Measurements from ENCODE around the gene MSANTD2. TPM values are rescaled to one million over a fixed set of nuclear protein-coding genes. Genes with fewer than 3 reads are reported as not detected.

The MSANTD2 gene
- total and polyA plus RNA-seq, 9 of the 15 experiments (the other 6 are each of a cell fraction or from before 2014, with no cell fraction given) = 1.3 to 9.9 (median 5.3) TPM

GRCh38 chr11:124762624-124763155 is 37.5 kb downstream of the MSANTD2 start (continued):
- TF ChIP-seq GTF3C2 (IDR thresholded peaks at IDR 0.05; ENCODE audit: borderline replicate concordance, extremely low read depth, insufficient read length) = no peak
- no peak for TF ChIP-seq KHSRP (IDR thresholded peaks at IDR 0.05)
- TF ChIP-seq HNRNPK (IDR thresholded peaks at IDR 0.05; ENCODE audit: low read depth, low read length, poor library complexity, severe bottlenecking) = no peak
- no peak for TF ChIP-seq POLR2AphosphoS2 (IDR thresholded peaks at IDR 0.05; ENCODE audit: low read length)
- TF ChIP-seq PREB (CRISPR knock-in tag; IDR thresholded peaks at IDR 0.05) = 0 out of 2 replicates have a peak, but pooled peaks have one; percentile 74
- TF ChIP-seq HNRNPLL (IDR thresholded peaks at IDR 0.05; ENCODE audit: low read depth, low read length, poor library complexity, severe bottlenecking) = no peak
- no peak for TF ChIP-seq PHB2 (IDR thresholded peaks at IDR 0.05; ENCODE audit: low read depth)
- TF ChIP-seq ZNF766 (CRISPR knock-in tag; conservative IDR thresholded peaks at IDR 0.05) = no peak
- no peak for TF ChIP-seq STAT6 (CRISPR knock-in tag; IDR thresholded peaks at IDR 0.05)
- TF ChIP-seq RFX7 (CRISPR knock-in tag; IDR thresholded peaks at IDR 0.05) = no peak
- no peak for TF ChIP-seq USF2 (CRISPR knock-in tag; IDR thresholded peaks at IDR 0.05)
- no peak for TF ChIP-seq ZNF76 (CRISPR knock-in tag; IDR thresholded peaks at IDR 0.05; ENCODE audit: borderline replicate concordance)
- TF ChIP-seq ZNF184 (CRISPR knock-in tag; IDR thresholded peaks at IDR 0.05) = no peak
- TF ChIP-seq NR3C1 (CRISPR knock-in tag; IDR thresholded peaks at IDR 0.05) = no peak
- no peak for TF ChIP-seq RFX5 (IDR thresholded peaks at IDR 0.05; ENCODE audit: low read depth, low read length)
- no peak for TF ChIP-seq ZNF347 (CRISPR knock-in tag; IDR thresholded peaks at IDR 0.05; ENCODE audit: low read depth)
- TF ChIP-seq JUND (IDR thresholded peaks at IDR 0.05; ENCODE audit: borderline replicate concordance, low read depth, low read length) = no peak
- no peak for TF ChIP-seq JUND (tag; IDR thresholded peaks at IDR 0.05; ENCODE audit: borderline replicate concordance, low read depth, low read length)
- TF ChIP-seq NRF1 (conservative IDR thresholded peaks at IDR 0.05 in 1 of 2, IDR thresholded peaks at IDR 0.05 in 1 of 2) = peak in 1 of 2 experiments; percentile 21; a peak in 1 of 4 replicates
- TF ChIP-seq HNRNPUL1 (IDR thresholded peaks at IDR 0.05; ENCODE audit: low read length) = no peak
- TF ChIP-seq ELF2 (CRISPR knock-in tag; IDR thresholded peaks at IDR 0.05) = no peak
